Subcutaneous preadipocyte (primary cell): Measurements from ENCODE around the gene PCDHGB4. TPM values are rescaled to one million over a fixed set of nuclear protein-coding genes. Genes with fewer than 3 reads are reported as not detected.

ENCODE experiments used
- total RNA-seq: library from RNA; depleted of rRNA; stranded (reverse); fragments of >200 nt; gene quantifications from 2 replicates; pipeline ENCODE4 v1.2.3, GENCODE V29; 2012

The PCDHGB4 gene
- total RNA-seq, 1 donor = 5.9 TPM

GRCh38 chr5:141412854-141413539, 25.5 kb downstream of the PCDHGB4 start, which contains the start of gene PCDHGA10:
TSS of gene PCDHGA10 (plus strand) at chr5:141412987. CDS start at chr5:141413176, 189 bp downstream.

GRCh38 chr5:141417494-141418172, 30.1 kb downstream of the PCDHGB4 start, which contains the start of gene PCDHGB7:
TSS of gene PCDHGB7 (plus strand) at chr5:141417677. CDS start at chr5:141417860, 183 bp downstream.

GRCh38 chr5:141420855-141421488, 33.5 kb downstream of the PCDHGB4 start, which contains the start of gene PCDHGA11:
TSS of gene PCDHGA11 (plus strand) at chr5:141421051. CDS start at chr5:141421228, 177 bp downstream.

GRCh38 chr5:141430332-141431113, 43.0 kb downstream of the PCDHGB4 start, which contains the start of gene PCDHGA12:
TSS of gene PCDHGA12 (plus strand) at chr5:141430507. CDS start at chr5:141430760, 253 bp downstream.

Other genes with a start within 250 kb of the PCDHGB4 start
- gene PCDHB6, start 237.6 kb upstream of the PCDHGB4 start, total RNA-seq = under 0.01 TPM in 2 replicates
- 0.37 TPM in 1 of 2 replicates, not detected in the other for gene PCDHB7, start 215.1 kb upstream of the PCDHGB4 start, total RNA-seq
- gene PCDHB8, start 209.9 kb upstream of the PCDHGB4 start, total RNA-seq = under 0.01 TPM in 2 replicates
- 0.20 and 0.37 TPM in 2 replicates for gene PCDHB16, start 205.3 kb upstream of the PCDHGB4 start, total RNA-seq
- gene PCDHB9, start 200.5 kb upstream of the PCDHGB4 start, total RNA-seq = under 0.01 TPM in 2 replicates
- under 0.01 TPM in 2 replicates for gene PCDHB10, start 195.3 kb upstream of the PCDHGB4 start, total RNA-seq
- 0.37 TPM in 1 of 2 replicates, not detected in the other for gene PCDHB11, start 188.1 kb upstream of the PCDHGB4 start, total RNA-seq
- gene PCDHB12, start 179.0 kb upstream of the PCDHGB4 start, total RNA-seq = not detected in 2 replicates
- gene PCDHB13, start 173.8 kb upstream of the PCDHGB4 start, total RNA-seq = under 0.01 TPM in 2 replicates
- gene PCDHB14, start 164.4 kb upstream of the PCDHGB4 start, total RNA-seq = under 0.01 and 0.20 TPM in 2 replicates
- under 0.01 TPM in 1 of 2 replicates, not detected in the other for gene PCDHB15, start 142.3 kb upstream of the PCDHGB4 start, total RNA-seq
- gene SLC25A2, start 83.6 kb upstream of the PCDHGB4 start, total RNA-seq = 0.37 and 0.39 TPM in 2 replicates
- 33.1 and 40.5 TPM in 2 replicates for gene TAF7, start 66.9 kb upstream of the PCDHGB4 start, total RNA-seq
- gene PCDHGA1, start 57.2 kb upstream of the PCDHGB4 start, total RNA-seq = 0.37 and 0.59 TPM in 2 replicates
- 1.4 and 1.5 TPM in 2 replicates for gene PCDHGA2, start 48.9 kb upstream of the PCDHGB4 start, total RNA-seq
- 0.73 and 1.2 TPM in 2 replicates for gene PCDHGA3, start 43.9 kb upstream of the PCDHGB4 start, total RNA-seq
- 0.73 and 1.2 TPM in 2 replicates for gene PCDHGB1, start 37.6 kb upstream of the PCDHGB4 start, total RNA-seq
- gene PCDHGA4, start 32.7 kb upstream of the PCDHGB4 start, total RNA-seq = 1.5 and 3.5 TPM in 2 replicates
- gene PCDHGB2, start 27.7 kb upstream of the PCDHGB4 start, total RNA-seq = 1.1 and 2.0 TPM in 2 replicates
- 0.73 and 1.2 TPM in 2 replicates for gene PCDHGA5, start 23.5 kb upstream of the PCDHGB4 start, total RNA-seq
- gene PCDHGB3, start 17.5 kb upstream of the PCDHGB4 start, total RNA-seq = 2.2 and 2.9 TPM in 2 replicates
- 2.2 and 2.9 TPM in 2 replicates for gene PCDHGA6, start 13.8 kb upstream of the PCDHGB4 start, total RNA-seq
- gene PCDHGA7, start 5.0 kb upstream of the PCDHGB4 start, total RNA-seq = 1.8 and 2.5 TPM in 2 replicates
- 1.5 and 1.8 TPM in 2 replicates for gene PCDHGA8, start 4.9 kb downstream of the PCDHGB4 start, total RNA-seq
- gene PCDHGB5, start 10.2 kb downstream of the PCDHGB4 start, total RNA-seq = 8.8 and 12.1 TPM in 2 replicates
- 2.9 and 4.3 TPM in 2 replicates for gene PCDHGA9, start 15.1 kb downstream of the PCDHGB4 start, total RNA-seq
- gene PCDHGB6, start 20.3 kb downstream of the PCDHGB4 start, total RNA-seq = 2.5 and 2.6 TPM in 2 replicates
- gene PCDHGA10, start 25.3 kb downstream of the PCDHGB4 start, total RNA-seq = 6.8 and 7.7 TPM in 2 replicates
- 5.9 and 6.6 TPM in 2 replicates for gene PCDHGB7, start 30.0 kb downstream of the PCDHGB4 start, total RNA-seq
- gene PCDHGA11, start 33.4 kb downstream of the PCDHGB4 start, total RNA-seq = 11.8 and 13.9 TPM in 2 replicates
- gene PCDHGA12, start 42.8 kb downstream of the PCDHGB4 start, total RNA-seq = 19.2 and 22.4 TPM in 2 replicates
- gene PCDHGC3, start 88.3 kb downstream of the PCDHGB4 start, total RNA-seq = 50.2 and 61.0 TPM in 2 replicates
- 2.2 and 2.7 TPM in 2 replicates for gene PCDHGC4, start 97.3 kb downstream of the PCDHGB4 start, total RNA-seq
- gene PCDHGC5, start 101.4 kb downstream of the PCDHGB4 start, total RNA-seq = 2.2 and 2.9 TPM in 2 replicates
- gene DIAPH1, start 231.3 kb downstream of the PCDHGB4 start, total RNA-seq = 19.1 and 34.8 TPM in 2 replicates
- 42.3 and 55.7 TPM in 2 replicates for gene HDAC3, start 249.2 kb downstream of the PCDHGB4 start, total RNA-seq
- gene RELL2, start 249.3 kb downstream of the PCDHGB4 start, total RNA-seq = 2.9 and 3.3 TPM in 2 replicates